ENCODE measurements around the gene EPHB6.

DNA sequence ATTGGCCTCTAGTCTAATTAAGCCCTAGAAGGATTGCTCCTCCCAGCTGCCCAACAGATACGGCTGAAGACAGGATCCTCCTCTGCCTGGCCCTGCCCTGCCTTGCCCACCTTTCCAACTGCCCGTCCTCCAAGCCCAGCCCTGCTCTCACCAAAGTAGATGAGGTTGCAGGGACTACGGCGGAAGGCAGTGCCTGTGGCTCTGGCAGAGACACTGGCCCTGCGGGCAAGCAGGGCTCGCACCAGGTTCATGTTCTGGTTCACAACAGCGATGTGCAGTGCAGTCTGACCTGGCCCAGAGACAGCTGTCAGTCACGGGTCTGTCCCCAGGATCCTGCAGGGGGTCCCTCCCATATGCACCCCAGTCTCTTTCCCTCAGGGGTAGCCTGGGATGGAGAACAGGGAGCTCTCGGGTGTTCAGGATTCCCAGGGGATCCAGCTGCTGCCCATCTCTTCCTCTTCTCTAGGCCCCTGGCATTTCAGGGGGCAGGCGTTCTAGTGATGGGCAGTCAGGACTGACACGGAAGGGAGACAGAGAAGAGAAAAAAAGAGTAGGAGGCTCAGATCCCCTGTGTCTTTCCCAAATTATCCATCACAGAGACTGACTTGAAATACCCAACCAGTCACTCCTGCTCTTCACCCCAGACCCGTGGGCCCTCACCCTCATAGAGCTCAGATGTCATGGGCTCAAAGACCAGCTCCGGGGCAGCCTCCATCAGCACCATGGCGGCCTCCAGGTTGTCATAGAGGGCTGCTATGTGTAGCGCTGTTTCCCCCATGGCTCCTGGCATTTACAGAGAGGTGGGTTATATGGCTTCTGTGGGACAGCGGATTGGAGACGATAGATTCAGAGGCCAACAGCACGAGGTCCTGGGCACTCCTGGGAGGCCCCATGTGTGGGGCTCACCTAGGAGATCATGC, 22.4 kb downstream of the EPHB6 start:
- TF ChIP-seq SP1 (IDR thresholded peaks at IDR 0.05; ENCODE audit: low read depth) (no peak), SRF (IDR thresholded peaks at IDR 0.05; ENCODE audit: low read depth) (no peak), EZH2 (IDR thresholded peaks at IDR 0.05) (no peak)
